ENCODE measurements around the gene ZNF862. TPM values are rescaled to one million over a fixed set of nuclear protein-coding genes. Genes with fewer than 3 reads are reported as not detected.

ZNF862 gene
- total and polyA plus RNA-seq, 2 donors (not counting 1 experiment from before 2014, with no cell fraction given): 24.1 to 33.0 TPM

- peak; percentile 95 for ATAC-seq (ENCODE audit: low read depth)
- no peak for TF ChIP-seq EZH2 (IDR thresholded peaks at IDR 0.05; ENCODE audit: borderline replicate concordance, insufficient read depth, low read depth, low read length, poor library complexity, severe bottlenecking)
- TF ChIP-seq CTCF (IDR thresholded peaks at IDR 0.05): no peak
These were observed 35.1 kb downstream of the ZNF862 start, which contains the start of gene ATP6V0E2 for GRCh38 chr7:149873074-149873969. TSS of gene ATP6V0E2 (plus strand) at chr7:149873969. CDS start at chr7:149874066, 97 bp downstream.

More at GRCh38 chr7:149873074-149873969, 35.1 kb downstream of the ZNF862 start, which contains the start of gene ATP6V0E2:
- Histone ChIP-seq H3K79me2 (ENCODE audit: control insufficient read depth, insufficient read depth, low read length) (peaks cover 12% of the 10 kb centered on the region), H3K27me3 (replicated peaks in 1 of 4; ENCODE audit: control extremely low read depth in 1 of 4, control insufficient read depth in 3 of 4, insufficient read depth in 4 of 4, low read length in 3 of 4) (no peaks in the 10 kb centered on the region), H3K27ac (ENCODE audit: low read length in 2 of 2) (peak within 1 kb of the TSS; percentile 41 to 66), H4K20me1 (ENCODE audit: control insufficient read depth, insufficient read depth, low read length, poor library complexity, severe bottlenecking) (no peaks in the 10 kb centered on the region), H3K4me1 (ENCODE audit: control insufficient read depth in 2 of 2, insufficient read depth in 2 of 2, low read length in 2 of 2) (peaks cover 39 to 41% of the 10 kb centered on the region in 2 donors), H3K36me3 (replicated peaks in 1 of 2; ENCODE audit: control extremely low read depth in 1 of 2, control insufficient read depth in 1 of 2, extremely low read depth in 1 of 2, insufficient read depth in 2 of 2, low read length in 1 of 2) (peaks cover 0 to 7% of the 10 kb centered on the region in 2 experiments), H3K4me3 (ENCODE audit: control extremely low read depth in 1 of 5, extremely low read depth in 1 of 5, insufficient read depth in 1 of 5, low read depth in 2 of 5, low read length in 4 of 5) (peak within 1 kb of the TSS; percentile 3 to 90 (median 73)), H3K9me3 (ENCODE audit: control extremely low read depth in 1 of 3, control insufficient read depth in 2 of 3, insufficient read depth in 1 of 3, low read length in 2 of 3) (no peaks in the 10 kb centered on the region), H3K9ac (ENCODE audit: low read length) (peak within 1 kb of the TSS; percentile 80), H2AFZ (ENCODE audit: insufficient read depth, low read depth, low read length, poor library complexity, severe bottlenecking) (peak within 1 kb of the TSS; percentile 98), H3K4me2 (replicated peaks; ENCODE audit: low read depth, low read length, poor library complexity, severe bottlenecking) (peak within 1 kb of the TSS; percentile 95)
- CTCF ChIA-PET: no interaction called here
- under 1% methylated on average over 81 of the region's 93 CpGs for WGBS (ENCODE audit: insufficient coverage)
- intact Hi-C loops (cut with micrococcal nuclease): loop anchor here (1.0 to 10.0 kb wide), 4 partner anchors 35 to 379 kb away; partner anchors contain the start of genes ZNF746 and ZNF862
- POLR2A ChIA-PET: no interaction called here
- peak within 1 kb of the TSS; percentile 73 for H3K27ac Mint-ChIP-seq
- H3K4me3 Mint-ChIP-seq: peak within 1 kb of the TSS; percentile 90
- H3K27me3 Mint-ChIP-seq: no peaks in the 10 kb centered on the region
- peaks cover 40% of the 10 kb centered on the region for H3K4me1 Mint-ChIP-seq
- peak; percentile 92 for DNase-seq
- no peaks in the 10 kb centered on the region for H3K9me3 Mint-ChIP-seq (ENCODE audit: insufficient read depth)
